ENCODE data around the gene ZNF792.

DNA sequence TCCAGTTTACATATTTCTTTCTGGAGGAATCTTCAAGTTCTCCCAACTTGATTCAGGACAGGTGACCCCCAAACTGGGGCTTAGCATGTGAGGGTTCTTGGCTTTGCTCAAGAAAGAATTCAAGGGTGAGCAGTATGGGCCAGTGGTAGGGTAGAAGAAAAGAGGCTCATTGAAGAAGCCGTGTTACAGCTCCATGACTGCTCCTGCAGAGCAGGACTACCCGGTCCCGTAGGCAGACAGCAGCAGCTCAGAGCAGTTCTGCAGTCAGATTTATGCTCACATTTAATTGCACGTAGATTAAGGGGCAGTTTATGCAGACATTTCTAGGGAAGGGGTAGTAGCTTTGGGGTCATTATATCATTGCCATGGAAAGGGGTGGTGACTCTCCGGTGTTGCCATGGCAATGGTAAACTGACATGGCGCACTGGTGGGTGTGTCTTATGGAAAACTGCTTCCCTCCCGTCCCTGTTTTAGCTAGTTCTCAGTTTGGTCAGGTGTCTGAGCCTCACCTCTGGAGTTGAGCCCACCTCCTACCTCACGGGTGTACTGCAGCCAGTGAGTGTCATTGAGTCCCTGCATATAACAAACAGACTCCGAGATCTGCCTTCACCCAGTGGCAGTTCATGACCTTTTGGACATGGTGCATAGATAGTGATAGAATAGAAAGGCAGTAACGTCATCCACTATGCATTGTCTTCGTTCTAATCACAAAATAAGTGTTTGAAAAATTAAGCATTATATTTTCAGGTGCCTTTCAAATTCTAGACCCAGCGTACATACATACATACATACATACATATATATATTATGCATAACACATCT is 16.0 kb upstream of the ZNF792 start:
- TF ChIP-seq NR3C1 (IDR thresholded peaks at IDR 0.05) (no peak), POLR2A (IDR thresholded peaks at IDR 0.05; ENCODE audit: low read length) (no peak), MAFK (IDR thresholded peaks at IDR 0.05; ENCODE audit: partially characterized antibody) (no peak), BHLHE40 (IDR thresholded peaks at IDR 0.05; ENCODE audit: low read depth, low read length) (no peak), RAD21 (conservative IDR thresholded peaks at IDR 0.05 in 1 of 2, IDR thresholded peaks at IDR 0.05 in 1 of 2) (no peak), HOXB13 (CRISPR knock-in tag; IDR thresholded peaks at IDR 0.05; ENCODE audit: low read depth) (no peak), CHD2 (IDR thresholded peaks at IDR 0.05; ENCODE audit: low read length, partially characterized antibody) (no peak), RNF2 (IDR thresholded peaks at IDR 0.05; ENCODE audit: borderline replicate concordance, low read depth) (no peak), CHD4 (IDR thresholded peaks at IDR 0.05; ENCODE audit: borderline replicate concordance) (no peak), EP300 (IDR thresholded peaks at IDR 0.05) (no peak)
- TF ChIP-seq, protein P1, sequence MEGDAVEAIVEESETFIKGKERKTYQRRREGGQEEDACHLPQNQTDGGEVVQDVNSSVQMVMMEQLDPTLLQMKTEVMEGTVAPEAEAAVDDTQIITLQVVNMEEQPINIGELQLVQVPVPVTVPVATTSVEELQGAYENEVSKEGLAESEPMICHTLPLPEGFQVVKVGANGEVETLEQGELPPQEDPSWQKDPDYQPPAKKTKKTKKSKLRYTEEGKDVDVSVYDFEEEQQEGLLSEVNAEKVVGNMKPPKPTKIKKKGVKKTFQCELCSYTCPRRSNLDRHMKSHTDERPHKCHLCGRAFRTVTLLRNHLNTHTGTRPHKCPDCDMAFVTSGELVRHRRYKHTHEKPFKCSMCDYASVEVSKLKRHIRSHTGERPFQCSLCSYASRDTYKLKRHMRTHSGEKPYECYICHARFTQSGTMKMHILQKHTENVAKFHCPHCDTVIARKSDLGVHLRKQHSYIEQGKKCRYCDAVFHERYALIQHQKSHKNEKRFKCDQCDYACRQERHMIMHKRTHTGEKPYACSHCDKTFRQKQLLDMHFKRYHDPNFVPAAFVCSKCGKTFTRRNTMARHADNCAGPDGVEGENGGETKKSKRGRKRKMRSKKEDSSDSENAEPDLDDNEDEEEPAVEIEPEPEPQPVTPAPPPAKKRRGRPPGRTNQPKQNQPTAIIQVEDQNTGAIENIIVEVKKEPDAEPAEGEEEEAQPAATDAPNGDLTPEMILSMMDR (IDR thresholded peaks at IDR 0.05): no peak
- TF ChIP-seq, protein P2, sequence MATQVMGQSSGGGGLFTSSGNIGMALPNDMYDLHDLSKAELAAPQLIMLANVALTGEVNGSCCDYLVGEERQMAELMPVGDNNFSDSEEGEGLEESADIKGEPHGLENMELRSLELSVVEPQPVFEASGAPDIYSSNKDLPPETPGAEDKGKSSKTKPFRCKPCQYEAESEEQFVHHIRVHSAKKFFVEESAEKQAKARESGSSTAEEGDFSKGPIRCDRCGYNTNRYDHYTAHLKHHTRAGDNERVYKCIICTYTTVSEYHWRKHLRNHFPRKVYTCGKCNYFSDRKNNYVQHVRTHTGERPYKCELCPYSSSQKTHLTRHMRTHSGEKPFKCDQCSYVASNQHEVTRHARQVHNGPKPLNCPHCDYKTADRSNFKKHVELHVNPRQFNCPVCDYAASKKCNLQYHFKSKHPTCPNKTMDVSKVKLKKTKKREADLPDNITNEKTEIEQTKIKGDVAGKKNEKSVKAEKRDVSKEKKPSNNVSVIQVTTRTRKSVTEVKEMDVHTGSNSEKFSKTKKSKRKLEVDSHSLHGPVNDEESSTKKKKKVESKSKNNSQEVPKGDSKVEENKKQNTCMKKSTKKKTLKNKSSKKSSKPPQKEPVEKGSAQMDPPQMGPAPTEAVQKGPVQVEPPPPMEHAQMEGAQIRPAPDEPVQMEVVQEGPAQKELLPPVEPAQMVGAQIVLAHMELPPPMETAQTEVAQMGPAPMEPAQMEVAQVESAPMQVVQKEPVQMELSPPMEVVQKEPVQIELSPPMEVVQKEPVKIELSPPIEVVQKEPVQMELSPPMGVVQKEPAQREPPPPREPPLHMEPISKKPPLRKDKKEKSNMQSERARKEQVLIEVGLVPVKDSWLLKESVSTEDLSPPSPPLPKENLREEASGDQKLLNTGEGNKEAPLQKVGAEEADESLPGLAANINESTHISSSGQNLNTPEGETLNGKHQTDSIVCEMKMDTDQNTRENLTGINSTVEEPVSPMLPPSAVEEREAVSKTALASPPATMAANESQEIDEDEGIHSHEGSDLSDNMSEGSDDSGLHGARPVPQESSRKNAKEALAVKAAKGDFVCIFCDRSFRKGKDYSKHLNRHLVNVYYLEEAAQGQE (IDR thresholded peaks at IDR 0.05): no peak
- TF ChIP-seq, protein P3, sequence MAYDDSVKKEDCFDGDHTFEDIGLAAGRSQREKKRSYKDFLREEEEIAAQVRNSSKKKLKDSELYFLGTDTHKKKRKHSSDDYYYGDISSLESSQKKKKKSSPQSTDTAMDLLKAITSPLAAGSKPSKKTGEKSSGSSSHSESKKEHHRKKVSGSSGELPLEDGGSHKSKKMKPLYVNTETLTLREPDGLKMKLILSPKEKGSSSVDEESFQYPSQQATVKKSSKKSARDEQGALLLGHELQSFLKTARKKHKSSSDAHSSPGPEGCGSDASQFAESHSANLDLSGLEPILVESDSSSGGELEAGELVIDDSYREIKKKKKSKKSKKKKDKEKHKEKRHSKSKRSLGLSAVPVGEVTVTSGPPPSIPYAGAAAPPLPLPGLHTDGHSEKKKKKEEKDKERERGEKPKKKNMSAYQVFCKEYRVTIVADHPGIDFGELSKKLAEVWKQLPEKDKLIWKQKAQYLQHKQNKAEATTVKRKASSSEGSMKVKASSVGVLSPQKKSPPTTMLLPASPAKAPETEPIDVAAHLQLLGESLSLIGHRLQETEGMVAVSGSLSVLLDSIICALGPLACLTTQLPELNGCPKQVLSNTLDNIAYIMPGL (CRISPR knock-in tag; IDR thresholded peaks at IDR 0.05; ENCODE audit: borderline replicate concordance): no peak
